OCI-M2 (cell line): ENCODE data around the gene EXOC6B.

Source experiments
- DNase-seq: peaks from one replicate; lab custom pipeline; 2025; ENCODE audit not compliant: unreplicated experiment; lab: John Stamatoyannopoulos, UW

EXOC6B gene

DNA sequence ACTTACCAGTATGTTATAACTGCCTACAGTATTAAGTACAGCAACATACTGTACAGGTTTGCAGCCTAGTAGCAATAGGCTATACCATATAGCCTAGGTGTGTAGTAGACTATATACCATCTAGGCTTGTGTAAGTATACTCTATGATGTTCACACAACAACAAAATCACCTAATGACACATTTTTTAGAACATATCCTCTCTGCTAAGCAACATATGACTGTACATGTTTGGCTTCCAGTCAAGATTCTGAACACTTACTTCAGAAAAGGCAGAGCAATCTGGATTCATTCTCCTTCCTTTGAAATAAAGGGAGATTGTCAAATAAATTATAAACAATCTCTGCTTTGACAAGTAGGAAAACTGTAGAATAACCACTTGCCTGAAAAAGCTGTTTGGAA lies 81.8 kb downstream of the EXOC6B start:
- no peak for DNase-seq

DNA sequence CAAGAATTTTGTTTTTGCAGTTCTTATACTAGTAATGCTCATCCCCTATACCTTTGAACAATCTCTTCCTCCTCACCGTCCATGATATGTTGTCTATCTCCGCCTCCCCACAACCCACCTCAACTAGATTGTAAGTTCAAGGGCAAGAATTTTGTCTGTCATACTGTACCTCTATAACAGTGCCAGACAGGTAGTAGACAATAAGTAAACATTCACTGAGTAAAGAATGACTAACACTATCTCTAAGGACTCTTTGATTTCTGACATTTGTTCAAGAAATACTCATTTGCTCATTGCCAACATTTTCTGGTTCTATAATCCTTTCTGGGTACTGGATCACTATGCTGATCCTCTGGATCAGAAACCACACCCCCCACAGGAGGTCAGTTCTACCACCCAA lies 82.4 kb downstream of the EXOC6B start:
- DNase-seq = no peak

DNA sequence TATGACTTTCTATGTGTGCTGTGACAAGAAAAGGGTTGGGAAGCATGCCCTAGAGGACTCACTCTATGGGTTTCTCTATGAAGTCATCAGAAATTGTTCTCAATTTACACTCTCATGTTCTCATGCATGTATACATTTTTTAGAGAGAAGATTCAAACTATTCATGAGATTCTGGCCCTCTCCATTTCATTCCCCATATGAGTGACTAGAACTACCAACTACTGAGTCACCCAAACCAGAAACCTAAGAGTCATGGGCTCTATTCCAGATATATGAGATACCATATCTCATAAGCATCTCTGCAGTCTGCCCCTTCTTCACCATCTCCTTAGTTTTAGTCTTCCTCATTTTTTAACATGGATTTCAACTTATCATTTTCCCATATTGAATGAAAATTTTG lies 87.7 kb downstream of the EXOC6B start:
- DNase-seq = no peak

GRCh38 chr2:72734432-72734831 lies 91.4 kb downstream of the EXOC6B start:
- no peak for DNase-seq

DNA sequence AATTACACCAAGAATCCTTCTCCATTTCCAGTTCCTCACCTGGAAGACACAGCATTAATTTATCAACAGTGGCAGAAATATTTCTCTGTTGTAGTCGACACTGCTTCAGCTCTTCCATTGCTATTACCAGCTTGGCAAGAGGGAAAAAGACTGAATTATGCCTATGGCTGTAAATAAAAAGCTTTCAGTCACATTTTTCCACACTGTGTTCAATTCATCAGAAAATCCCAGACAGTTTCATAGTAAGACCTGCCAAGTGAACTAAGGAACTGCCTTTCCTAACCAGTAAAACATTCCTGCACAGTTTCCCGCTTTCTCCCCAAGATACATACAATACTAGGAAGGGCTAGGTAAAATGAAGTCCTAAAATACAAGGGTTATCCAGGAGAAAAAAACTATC lies 94.7 kb downstream of the EXOC6B start:
- no peak for DNase-seq

DNA sequence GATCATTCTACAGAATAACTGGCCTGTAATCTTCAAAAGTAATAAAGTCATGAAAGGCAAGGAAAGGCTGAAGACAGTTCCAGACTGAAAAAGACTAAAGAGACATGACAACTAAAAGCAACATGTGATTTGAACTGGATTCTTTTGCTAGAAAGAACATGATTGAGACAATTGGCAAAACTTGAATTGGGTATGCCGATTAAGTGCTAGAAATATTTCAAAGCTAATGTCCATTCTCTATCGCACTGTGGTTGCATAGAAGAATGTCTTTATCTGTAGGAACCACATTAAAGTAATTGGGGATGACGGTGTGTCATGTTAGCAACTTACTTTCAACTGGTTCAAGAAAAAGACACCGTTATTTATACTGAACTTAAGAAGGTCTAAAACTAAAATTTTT lies 98.5 kb downstream of the EXOC6B start:
- DNase-seq = no peak

GRCh38 chr2:72723769-72724370 lies 102.0 kb downstream of the EXOC6B start:
- DNase-seq = no peak

GRCh38 chr2:72722492-72723070 lies 103.3 kb downstream of the EXOC6B start:
- DNase-seq = no peak

- no peak for DNase-seq
Measured at GRCh38 chr2:72719416-72719815, 106.4 kb downstream of the EXOC6B start.

GRCh38 chr2:72718876-72719275 lies 107.0 kb downstream of the EXOC6B start:
- no peak for DNase-seq

GRCh38 chr2:72716601-72717000 lies 109.2 kb downstream of the EXOC6B start:
- no peak for DNase-seq

GRCh38 chr2:72713857-72714256 lies 112.0 kb downstream of the EXOC6B start:
- no peak for DNase-seq

GRCh38 chr2:72712977-72713376 lies 112.9 kb downstream of the EXOC6B start:
- no peak for DNase-seq

GRCh38 chr2:72712304-72712703 lies 113.5 kb downstream of the EXOC6B start:
- DNase-seq = no peak

DNA sequence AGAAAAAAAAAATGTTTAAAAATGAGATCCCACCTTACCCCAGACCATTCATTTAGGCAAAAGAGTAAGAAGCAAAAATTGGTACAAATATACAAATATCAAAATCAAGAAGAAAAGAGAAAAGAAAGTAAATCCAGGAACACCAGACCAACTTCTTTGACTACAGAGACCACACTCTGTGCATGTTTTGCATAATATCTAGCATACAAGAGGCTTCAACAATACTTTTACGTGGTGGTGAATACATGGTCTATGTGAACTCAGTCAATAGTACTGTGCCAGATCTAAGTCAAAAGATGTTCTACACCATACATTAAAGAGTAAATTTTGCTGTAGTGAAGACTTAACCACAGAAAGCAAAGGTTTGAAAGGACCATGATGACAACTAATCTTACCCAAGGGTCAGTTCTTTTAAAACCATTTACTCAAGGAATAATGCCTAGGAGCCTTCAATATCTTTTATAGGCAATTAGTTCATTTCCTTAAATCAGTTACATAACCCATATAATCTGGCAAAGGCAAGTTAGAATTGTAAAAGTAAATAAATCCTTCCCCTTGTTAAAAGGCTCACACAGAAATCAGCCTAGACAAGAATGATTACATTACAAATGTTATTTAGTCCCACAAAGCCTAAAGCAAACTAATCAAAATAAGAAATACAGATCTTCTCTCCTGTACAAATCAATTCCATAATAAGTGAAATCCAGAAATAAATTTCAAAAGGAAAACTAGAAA lies 115.2 kb downstream of the EXOC6B start:
- DNase-seq = no peak

DNA sequence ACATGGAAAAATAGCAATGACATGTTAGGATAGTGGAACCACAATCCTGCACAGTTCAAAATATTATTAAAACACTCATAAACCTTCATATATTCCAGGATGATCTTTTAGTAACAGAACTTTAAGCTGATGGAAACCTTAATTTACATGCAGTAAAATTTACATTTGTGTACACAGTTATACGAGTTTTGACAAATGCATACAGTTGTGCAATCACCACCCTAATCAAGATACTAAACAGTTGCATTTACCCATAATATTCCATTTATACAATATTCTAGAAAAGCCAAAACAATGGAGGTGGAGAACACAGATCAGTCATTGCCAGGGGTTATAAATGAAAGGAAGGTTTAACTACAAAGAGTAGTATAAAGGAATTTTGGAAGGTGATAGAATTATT lies 117.6 kb downstream of the EXOC6B start:
- no peak for DNase-seq

DNA sequence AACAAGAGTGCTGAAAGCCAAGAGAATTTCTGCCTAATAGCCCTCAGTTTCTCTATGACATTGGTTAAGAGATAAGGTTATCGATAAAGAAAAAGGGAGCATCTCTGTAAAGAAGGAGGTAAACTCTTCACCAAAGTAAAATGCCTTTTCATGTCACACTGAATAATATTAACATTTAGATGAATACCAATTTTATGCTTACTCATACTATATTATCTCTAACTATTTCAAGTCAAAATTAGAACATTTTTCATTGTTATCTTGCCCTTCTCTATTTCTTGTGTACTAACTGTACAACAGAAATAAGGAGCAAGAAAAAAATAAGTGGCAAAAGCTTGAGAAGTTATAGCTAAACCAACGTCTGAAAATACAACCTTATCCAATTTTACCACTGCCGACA lies 127.5 kb downstream of the EXOC6B start:
- no peak for DNase-seq

DNA sequence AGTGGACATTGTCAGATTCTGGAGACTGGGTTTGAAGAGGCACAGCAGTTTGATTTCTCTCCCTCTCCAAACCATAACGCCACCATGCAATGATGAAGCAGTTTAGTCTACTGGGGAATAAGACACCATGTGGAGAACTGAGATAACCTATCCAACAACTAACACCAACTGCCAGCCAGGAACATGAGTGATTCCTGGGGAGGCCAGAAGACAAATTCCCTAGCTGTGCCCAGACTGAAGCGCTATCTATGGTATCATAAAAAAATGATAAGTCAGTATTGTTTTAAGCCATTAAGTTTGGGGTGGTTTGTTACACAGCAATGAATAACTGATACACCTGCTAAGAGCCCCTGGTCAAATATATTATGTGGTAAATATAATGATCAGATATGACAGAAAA lies 129.3 kb downstream of the EXOC6B start:
- DNase-seq = no peak

GRCh38 chr2:72695676-72696075 lies 130.2 kb downstream of the EXOC6B start:
- no peak for DNase-seq

DNA sequence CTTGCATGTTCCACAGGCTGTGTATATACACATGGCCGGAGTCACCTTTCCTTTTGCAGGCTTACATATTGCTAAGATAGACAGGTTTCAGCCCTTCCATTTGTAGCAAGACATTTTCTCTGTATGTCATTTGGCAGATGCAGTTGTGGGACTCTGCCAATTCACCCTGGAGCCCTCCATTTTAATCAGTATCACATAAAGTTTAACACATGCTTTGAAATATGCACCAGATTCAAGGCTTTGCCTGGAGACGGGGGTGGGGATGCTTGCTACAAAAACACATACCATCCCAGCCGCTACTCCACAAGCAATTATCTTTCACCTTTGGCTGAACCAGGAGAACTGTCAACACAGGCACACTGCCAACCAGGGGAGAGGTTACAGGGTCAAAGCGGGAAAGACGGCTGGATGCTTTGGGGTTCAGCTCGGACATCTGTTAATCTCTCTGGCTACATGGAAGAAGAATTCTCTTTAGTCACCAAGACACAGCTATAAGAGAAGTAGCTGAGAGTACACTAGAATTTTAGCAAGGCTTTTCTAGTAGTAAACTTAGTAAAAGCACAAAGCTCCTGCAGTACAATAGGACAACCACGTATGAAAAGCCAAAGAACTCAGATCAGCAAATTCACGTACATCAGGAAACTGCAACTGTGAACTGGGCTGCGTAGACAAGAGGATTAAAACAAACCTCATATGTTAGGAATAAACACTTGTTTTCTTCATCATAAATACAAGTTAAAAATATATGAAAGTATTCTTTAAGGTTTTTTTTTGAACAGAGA lies 130.9 kb downstream of the EXOC6B start:
- DNase-seq = no peak

- no peak for DNase-seq
Measured at GRCh38 chr2:72689579-72690195, 136.1 kb downstream of the EXOC6B start.
